HG03139 (cell line): ENCODE data around the gene DEGS2.

Experiments
- ATAC-seq: cut with Tn5 transposase; IDR thresholded peaks from one replicate; pipeline ENCODE4 v1.9.1; 2021; ENCODE audit not compliant: unreplicated experiment

DEGS2 gene

GRCh38 chr14:100132903-100133510 is 26.4 kb downstream of the DEGS2 start:
- no peak for ATAC-seq

- no peak for ATAC-seq
Measured at GRCh38 chr14:100132161-100132902, 27.1 kb downstream of the DEGS2 start.

GRCh38 chr14:100131181-100131580 is 28.3 kb downstream of the DEGS2 start:
- ATAC-seq, result no peak

GRCh38 chr14:100130521-100130920 is 28.9 kb downstream of the DEGS2 start:
- ATAC-seq, result no peak

- ATAC-seq, result no peak
Measured at GRCh38 chr14:100129161-100129589, 30.3 kb downstream of the DEGS2 start.

- no peak for ATAC-seq
Measured at GRCh38 chr14:100128688-100129087, 30.8 kb downstream of the DEGS2 start.

GRCh38 chr14:100127853-100128455 is 31.5 kb downstream of the DEGS2 start:
- no peak for ATAC-seq

GRCh38 chr14:100126401-100126800 is 33.0 kb downstream of the DEGS2 start:
- no peak for ATAC-seq

- no peak for ATAC-seq
Measured at GRCh38 chr14:100124551-100125088, 34.8 kb downstream of the DEGS2 start.

- no peak for ATAC-seq
Measured at GRCh38 chr14:100123618-100124017, 35.8 kb downstream of the DEGS2 start.

- ATAC-seq, result no peak
Measured at GRCh38 chr14:100122481-100123223, 36.8 kb downstream of the DEGS2 start.

GRCh38 chr14:100121643-100122480 is 37.6 kb downstream of the DEGS2 start:
- ATAC-seq, result no peak

- ATAC-seq, result no peak
Measured at GRCh38 chr14:100120522-100121269, 38.7 kb downstream of the DEGS2 start.

- no peak for ATAC-seq
Measured at GRCh38 chr14:100119251-100119650, 40.2 kb downstream of the DEGS2 start.

- ATAC-seq, result no peak
Measured at GRCh38 chr14:100118396-100119011, 40.9 kb downstream of the DEGS2 start.

- ATAC-seq, result no peak
Measured at GRCh38 chr14:100117633-100118395, 41.6 kb downstream of the DEGS2 start.

GRCh38 chr14:100117026-100117425 is 42.4 kb downstream of the DEGS2 start:
- ATAC-seq, result no peak

GRCh38 chr14:100116134-100116533 is 43.3 kb downstream of the DEGS2 start:
- ATAC-seq, result no peak
